PC-9 (cell line): ENCODE data around the gene ZKSCAN4.

Experiments used
- CTCF ChIP-seq: fragments of 200-600 bp; sonication (generic); conservative IDR thresholded peaks from 2 replicates; pipeline ENCODE4 v1.6.1; 2017; ENCODE audit warnings: mixed run types, antibody characterized with exemption, mild to moderate bottlenecking, moderate library complexity
- EZH2 ChIP-seq: fragments of 200-600 bp; sonication (generic); IDR thresholded peaks from 2 replicates; pipeline ENCODE4 v1.8.0; 2017; ENCODE audit warnings: antibody characterized with exemption, low read depth

DNA sequence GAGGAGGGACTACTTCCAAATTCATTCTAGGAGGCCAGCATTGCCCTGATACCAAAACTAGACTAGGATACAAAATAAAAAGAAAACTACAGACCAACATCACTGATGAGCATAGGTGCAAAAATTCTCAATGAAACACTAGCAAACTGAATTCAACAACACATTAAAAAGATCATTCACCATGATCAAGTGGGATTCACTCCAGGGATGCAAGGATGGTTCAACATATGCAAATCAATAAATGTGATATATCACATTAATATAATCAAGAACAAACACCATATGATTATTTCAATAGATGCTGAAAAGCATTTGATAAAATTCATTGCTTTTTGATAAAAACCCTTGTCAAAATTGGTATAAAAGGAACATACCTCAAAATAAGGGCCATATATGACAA is 39.5 kb upstream of the ZKSCAN4 start:
- TF ChIP-seq CTCF (no peak), EZH2 (no peak)
